ENCODE results near the gene SEMA6A.

The SEMA6A gene

GRCh38 chr5:116439905-116440304 is 134.7 kb downstream of the SEMA6A start:
- DNase-seq (ENCODE audit: low spot score) = no peak
- in situ Hi-C loops (cut with MboI; ENCODE audit: low pct_unique_long_range_greater_than_20kb, low sequenced_read_pairs, unreplicated experiment) = no loop called here
- TF ChIP-seq, protein P1, sequence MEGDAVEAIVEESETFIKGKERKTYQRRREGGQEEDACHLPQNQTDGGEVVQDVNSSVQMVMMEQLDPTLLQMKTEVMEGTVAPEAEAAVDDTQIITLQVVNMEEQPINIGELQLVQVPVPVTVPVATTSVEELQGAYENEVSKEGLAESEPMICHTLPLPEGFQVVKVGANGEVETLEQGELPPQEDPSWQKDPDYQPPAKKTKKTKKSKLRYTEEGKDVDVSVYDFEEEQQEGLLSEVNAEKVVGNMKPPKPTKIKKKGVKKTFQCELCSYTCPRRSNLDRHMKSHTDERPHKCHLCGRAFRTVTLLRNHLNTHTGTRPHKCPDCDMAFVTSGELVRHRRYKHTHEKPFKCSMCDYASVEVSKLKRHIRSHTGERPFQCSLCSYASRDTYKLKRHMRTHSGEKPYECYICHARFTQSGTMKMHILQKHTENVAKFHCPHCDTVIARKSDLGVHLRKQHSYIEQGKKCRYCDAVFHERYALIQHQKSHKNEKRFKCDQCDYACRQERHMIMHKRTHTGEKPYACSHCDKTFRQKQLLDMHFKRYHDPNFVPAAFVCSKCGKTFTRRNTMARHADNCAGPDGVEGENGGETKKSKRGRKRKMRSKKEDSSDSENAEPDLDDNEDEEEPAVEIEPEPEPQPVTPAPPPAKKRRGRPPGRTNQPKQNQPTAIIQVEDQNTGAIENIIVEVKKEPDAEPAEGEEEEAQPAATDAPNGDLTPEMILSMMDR (IDR thresholded peaks at IDR 0.05; ENCODE audit: extremely low read depth, insufficient read depth, missing control alignments) = no peak

DNA sequence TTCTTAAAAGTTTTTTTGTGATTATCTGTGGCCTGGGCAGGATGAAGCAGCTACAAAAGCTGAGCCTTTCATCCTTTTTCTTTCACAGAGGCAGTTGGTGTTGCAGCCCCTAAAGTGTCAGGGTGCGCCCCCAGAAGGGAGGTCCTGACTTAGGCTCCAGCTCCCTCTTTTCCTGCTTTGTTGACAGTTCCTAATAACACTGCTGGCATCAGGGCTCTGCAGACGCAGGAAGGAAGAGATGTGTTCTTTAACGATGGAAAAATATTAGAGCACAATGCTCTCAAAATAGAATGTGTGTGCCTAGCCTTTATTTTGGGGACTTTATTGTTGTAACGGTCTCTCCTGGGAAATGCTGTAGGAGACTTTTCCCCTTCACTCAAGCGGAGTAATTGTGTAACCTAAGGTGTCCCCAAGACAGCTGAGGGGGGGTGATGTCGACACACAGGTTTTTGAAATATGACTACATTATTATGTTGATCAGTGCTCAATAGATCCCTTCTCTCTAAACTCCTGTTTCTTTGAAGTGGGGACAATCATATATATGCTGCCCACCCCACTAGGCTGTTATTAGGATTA is 135.6 kb downstream of the SEMA6A start:
- in situ Hi-C loops (cut with MboI; ENCODE audit: low pct_unique_long_range_greater_than_20kb, low sequenced_read_pairs, unreplicated experiment) = no loop called here
- TF ChIP-seq, protein P1 (IDR thresholded peaks at IDR 0.05; ENCODE audit: extremely low read depth, insufficient read depth, missing control alignments) = no peak

DNA sequence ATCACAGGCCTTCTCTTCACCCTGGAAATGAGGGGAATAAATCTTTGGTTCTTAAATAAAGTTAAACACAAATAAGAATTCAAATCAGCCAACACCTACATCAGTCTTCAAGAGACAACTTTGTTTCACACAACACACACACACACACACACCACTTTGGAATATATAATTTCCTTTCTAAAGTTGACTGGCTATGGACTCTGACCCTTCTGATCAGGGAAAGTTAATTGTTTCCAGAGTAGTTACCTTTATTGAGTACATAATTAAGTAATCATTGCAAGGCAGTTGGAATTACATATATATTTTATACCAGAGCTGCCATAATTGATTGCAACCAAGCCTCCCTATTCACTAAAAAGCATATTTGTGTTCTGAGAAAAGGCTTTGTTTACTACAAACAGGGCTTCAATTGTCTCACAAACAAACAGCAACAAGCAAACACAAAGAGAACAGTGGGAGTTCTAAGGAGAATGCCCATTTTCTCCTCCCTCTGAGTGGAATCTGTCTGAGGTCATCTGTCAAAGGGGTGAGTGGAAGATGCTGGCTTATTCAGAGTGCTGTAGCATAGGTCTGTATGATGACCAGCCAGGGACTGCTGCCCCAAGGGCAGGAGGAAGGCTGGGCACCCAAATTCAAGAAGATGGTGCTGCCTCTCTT is 136.6 kb downstream of the SEMA6A start:
- in situ Hi-C loops (cut with MboI; ENCODE audit: low pct_unique_long_range_greater_than_20kb, low sequenced_read_pairs, unreplicated experiment) = no loop called here
- TF ChIP-seq, protein P1 (IDR thresholded peaks at IDR 0.05; ENCODE audit: extremely low read depth, insufficient read depth, missing control alignments) = no peak
- DNase-seq (ENCODE audit: low spot score) = no peak

More for the DNA sequence above, 135.6 kb downstream of the SEMA6A start:
- no peak for DNase-seq (ENCODE audit: low spot score)

GRCh38 chr5:116437351-116437705 is 137.3 kb downstream of the SEMA6A start:
- DNase-seq (ENCODE audit: low spot score) = no peak
- TF ChIP-seq, protein P1 (IDR thresholded peaks at IDR 0.05; ENCODE audit: extremely low read depth, insufficient read depth, missing control alignments) = no peak
- in situ Hi-C loops (cut with MboI; ENCODE audit: low pct_unique_long_range_greater_than_20kb, low sequenced_read_pairs, unreplicated experiment) = no loop called here

GRCh38 chr5:116436674-116437350 is 137.8 kb downstream of the SEMA6A start:
- in situ Hi-C loops (cut with MboI; ENCODE audit: low pct_unique_long_range_greater_than_20kb, low sequenced_read_pairs, unreplicated experiment) = no loop called here
- TF ChIP-seq, protein P1 (IDR thresholded peaks at IDR 0.05; ENCODE audit: extremely low read depth, insufficient read depth, missing control alignments) = no peak
- no peak for DNase-seq (ENCODE audit: low spot score)

DNA sequence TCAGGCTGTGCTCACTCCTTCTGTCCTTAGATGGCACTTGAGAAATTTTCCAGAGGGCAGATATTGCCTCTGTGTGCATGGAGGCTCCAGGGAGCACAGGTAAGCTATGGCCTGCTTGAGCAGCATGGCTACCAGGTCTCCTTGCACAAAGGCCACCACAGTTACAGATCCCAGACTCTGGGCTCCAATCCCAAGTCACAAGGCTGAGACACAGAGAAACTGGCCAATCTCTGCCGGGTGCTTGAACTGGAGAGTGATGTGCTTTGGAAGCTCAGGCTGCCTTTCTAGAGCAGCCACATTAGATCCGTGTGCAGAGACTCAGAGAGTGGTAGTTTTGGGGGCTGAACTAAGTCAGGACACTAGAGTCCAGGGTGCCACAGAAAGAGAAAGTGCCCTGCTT is 145.7 kb downstream of the SEMA6A start:
- TF ChIP-seq, protein P1 (IDR thresholded peaks at IDR 0.05; ENCODE audit: extremely low read depth, insufficient read depth, missing control alignments) = no peak
- in situ Hi-C loops (cut with MboI; ENCODE audit: low pct_unique_long_range_greater_than_20kb, low sequenced_read_pairs, unreplicated experiment) = no loop called here
- DNase-seq (ENCODE audit: low spot score) = no peak

Measured in GM13977 (cell line).